Liver (tissue), 9 donors: ENCODE data around the gene ID1. TPM values are rescaled to one million over a fixed set of nuclear protein-coding genes. Genes with fewer than 3 reads are reported as not detected.

Experiments
- DNase-seq: peaks from one replicate; pipeline ENCODE4 v3.0.0-alpha.2; 2017; ENCODE audit warnings: low spot score
- H3K27ac ChIP-seq, 2 donors: one replicate each; pipeline ENCODE4 v1.7.0; 2013; ENCODE audit warnings: inconsistent platforms in 2 of 2, low read length in 2 of 2, control low read depth in 1 of 2, low read depth in 1 of 2, mild to moderate bottlenecking in 1 of 2
- H3K27me3 ChIP-seq, 4 donors: one replicate each; pipeline versions ENCODE4 v1.6.1 to v1.7.0; 2013; ENCODE audit warnings: low read length in 3 of 4, inconsistent platforms in 1 of 4, mild to moderate bottlenecking in 1 of 4, moderate library complexity in 1 of 4; ENCODE audit not compliant: control insufficient read depth in 4 of 4, insufficient read depth in 4 of 4
- H3K36me3 ChIP-seq, 4 donors: one replicate each; pipeline versions ENCODE4 v1.6.1 to v1.7.0; 2013; ENCODE audit warnings: low read length in 3 of 4, mild to moderate bottlenecking in 3 of 4, low read depth in 1 of 4, moderate library complexity in 1 of 4; ENCODE audit not compliant: control insufficient read depth in 4 of 4, insufficient read depth in 3 of 4
- H3K4me1 ChIP-seq, 4 donors: one replicate each; pipeline versions ENCODE4 v1.6.1 to v1.7.0; 2013; ENCODE audit warnings: low read length in 3 of 4, mild to moderate bottlenecking in 3 of 4, moderate library complexity in 1 of 4; ENCODE audit not compliant: control insufficient read depth in 4 of 4, insufficient read depth in 4 of 4
- H3K4me3 ChIP-seq, 3 donors: one replicate each; pipeline versions ENCODE4 v1.6.1 to v1.7.0; 2013; ENCODE audit warnings: low read length in 3 of 3, control low read depth in 1 of 3, low read depth in 1 of 3, mild to moderate bottlenecking in 1 of 3
- H3K9ac ChIP-seq, 2 donors: one replicate each; pipeline ENCODE4 v1.7.0; 2013; ENCODE audit warnings: low read length in 2 of 2, mild to moderate bottlenecking in 2 of 2, moderate library complexity in 2 of 2, control low read depth in 1 of 2, low read depth in 1 of 2
- H3K9me3 ChIP-seq, 4 donors: one replicate each; pipeline versions ENCODE4 v1.6.1 to v1.7.0; 2013; ENCODE audit warnings: low read length in 3 of 4; ENCODE audit not compliant: control insufficient read depth in 4 of 4
- EGR1 ChIP-seq, 2 donors: IDR thresholded peaks; 2 replicates each; pipeline ENCODE4 v1.6.1; 2016 to 2018; ENCODE audit warnings: antibody characterized with exemption in 2 of 2, low read depth in 2 of 2
- FOXA1 ChIP-seq: IDR thresholded peaks from 2 replicates; pipeline ENCODE4 v1.6.1; 2016; ENCODE audit warnings: antibody characterized with exemption
- FOXA2 ChIP-seq: IDR thresholded peaks from 2 replicates; pipeline ENCODE4 v1.6.1; 2016; ENCODE audit warnings: antibody characterized with exemption
- GABPA ChIP-seq, 2 donors: IDR thresholded peaks in 1 of 2; conservative IDR thresholded peaks in 1 of 2; 2 replicates each; pipeline ENCODE4 v1.6.1; 2016; ENCODE audit warnings: antibody characterized with exemption in 2 of 2, mild to moderate bottlenecking in 1 of 2, moderate library complexity in 1 of 2
- HNF4A ChIP-seq, 2 donors: conservative IDR thresholded peaks; 2 replicates each; pipeline ENCODE4 v1.6.1; 2016; ENCODE audit warnings: antibody characterized with exemption in 2 of 2, mild to moderate bottlenecking in 2 of 2
- HNF4G ChIP-seq: IDR thresholded peaks from 2 replicates; pipeline ENCODE4 v1.6.1; 2016; ENCODE audit warnings: antibody characterized with exemption
- JUND ChIP-seq, 2 donors: IDR thresholded peaks; 2 replicates each; pipeline ENCODE4 v1.6.1; 2016; ENCODE audit warnings: antibody characterized with exemption in 2 of 2
- NR2F2 ChIP-seq: IDR thresholded peaks from 2 replicates; pipeline ENCODE4 v1.6.1; 2016; ENCODE audit warnings: antibody characterized with exemption
- RAD21 ChIP-seq, 2 donors: IDR thresholded peaks; 2 replicates each; pipeline ENCODE4 v1.6.1; 2016; ENCODE audit warnings: antibody characterized with exemption in 2 of 2, mild to moderate bottlenecking in 2 of 2
- RXRA ChIP-seq, 2 donors: IDR thresholded peaks; 2 replicates each; pipeline ENCODE4 v1.6.1; 2017 to 2018; ENCODE audit warnings: antibody characterized with exemption in 2 of 2, mild to moderate bottlenecking in 1 of 2
- SP1 ChIP-seq: IDR thresholded peaks from 2 replicates; pipeline ENCODE4 v1.6.1; 2018; ENCODE audit warnings: antibody characterized with exemption, mild to moderate bottlenecking
- TAF1 ChIP-seq: conservative IDR thresholded peaks from 2 replicates; pipeline ENCODE4 v1.6.1; 2016; ENCODE audit warnings: antibody characterized with exemption, mild to moderate bottlenecking
- YY1 ChIP-seq: IDR thresholded peaks from 2 replicates; pipeline ENCODE4 v1.6.1; 2016; ENCODE audit warnings: antibody characterized with exemption, mild to moderate bottlenecking
- WGBS: extraction: QIAGEN DNeasy Blood & Tissue Kit; methylation state at CpG from one replicate; pipeline ENCODE4 v1.1.7; 2013; 5-methylcytosine and 5-hydroxymethylcytosine counted together
- polyA plus RNA-seq, 2 donors: library from polyadenylated mRNA; stranded (reverse) in 1 of 2; unstranded in 1 of 2; fragments of 200-250 nt in 1 of 2; fragments of >200 nt in 1 of 2; fragmentation: Nextera tagmentation in 1 of 2; extraction: Ambion mirVana in 1 of 2; gene quantifications; one replicate each; pipeline versions ENCODE4 v1.2.1 to v1.2.3, GENCODE V29; 2013 to 2015
- total RNA-seq, 2 donors: library from RNA; depleted of rRNA; stranded (reverse); fragments of >200 nt; gene quantifications; one replicate each; pipeline ENCODE4 v1.2.3, GENCODE V29; 2014
- TF ChIP-seq, protein P1 (sequence below): IDR thresholded peaks from 2 replicates; pipeline ENCODE4 v1.6.1; 2016; ENCODE audit warnings: antibody characterized with exemption
- TF ChIP-seq, protein P2 (sequence below): IDR thresholded peaks from 2 replicates; pipeline ENCODE4 v1.6.1; 2016; ENCODE audit warnings: antibody characterized with exemption
- TF ChIP-seq, protein P3 (sequence below): IDR thresholded peaks from 2 replicates; pipeline ENCODE4 v1.6.1; 2016; ENCODE audit warnings: antibody characterized with exemption, mild to moderate bottlenecking
- TF ChIP-seq, protein P4 (sequence below): fragments of 150-350 bp; IDR thresholded peaks from 2 replicates; pipeline ENCODE4 v1.5.1; 2017; ENCODE audit warnings: improper control_type of control experiment, low read depth, low read length; ENCODE audit not compliant: missing input control
- donor health status: healthy.
- donor health status: healthy.
- donor health status: healthy.
- donor health status: healthy.
- donor health status: healthy.

Gene ID1
- total and polyA plus RNA-seq, 4 donors, result 33.9 to 117 (median 71.2) TPM

DNA sequence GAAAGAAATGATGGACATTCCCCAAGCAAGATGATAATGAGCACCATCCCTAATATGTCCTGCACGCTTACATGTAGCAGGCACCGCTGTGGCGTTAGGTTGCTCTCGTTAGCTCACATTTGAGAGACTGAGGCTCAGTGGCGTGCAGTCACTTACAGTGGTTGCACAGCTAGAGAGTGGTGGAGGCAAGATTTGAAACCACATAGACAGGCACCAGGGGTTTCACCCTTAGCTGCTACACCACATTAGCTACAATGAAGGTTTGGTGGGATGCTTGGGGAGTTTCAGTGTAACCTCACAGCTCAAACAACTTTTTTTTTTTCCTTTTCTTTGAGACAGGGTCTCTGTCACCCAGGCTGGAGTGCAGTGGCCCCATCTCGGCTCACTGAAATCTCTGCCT lies 36.3 kb downstream of the ID1 start:
- Histone ChIP-seq H3K27me3 (peaks cover 0 to 2% (median 0%) of the 10 kb centered on the region in 4 donors), H3K4me1 (no peaks in the 10 kb centered on the region), H3K9ac (no peak overlapping the region), H3K4me3 (no peak overlapping the region), H3K27ac (no peak overlapping the region), H3K36me3 (no peaks in the 10 kb centered on the region), H3K9me3 (no peaks in the 10 kb centered on the region)
- no peak for DNase-seq
- TF ChIP-seq EGR1 (IDR thresholded peaks at IDR 0.05; ENCODE audit: low read depth in 2 of 2), result no peak
- TF ChIP-seq TAF1, result no peak
- no peak for TF ChIP-seq YY1
- no peak for TF ChIP-seq SP1
- TF ChIP-seq, protein P1, sequence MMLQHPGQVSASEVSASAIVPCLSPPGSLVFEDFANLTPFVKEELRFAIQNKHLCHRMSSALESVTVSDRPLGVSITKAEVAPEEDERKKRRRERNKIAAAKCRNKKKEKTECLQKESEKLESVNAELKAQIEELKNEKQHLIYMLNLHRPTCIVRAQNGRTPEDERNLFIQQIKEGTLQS, result no peak
- no peak for TF ChIP-seq FOXA1
- no peak for TF ChIP-seq GABPA (IDR thresholded peaks at IDR 0.05 in 1 of 2, conservative IDR thresholded peaks at IDR 0.05 in 1 of 2)
- no peak for TF ChIP-seq FOXA2
- WGBS, result 95% methylated on average over 6 of the region's 6 CpGs

DNA sequence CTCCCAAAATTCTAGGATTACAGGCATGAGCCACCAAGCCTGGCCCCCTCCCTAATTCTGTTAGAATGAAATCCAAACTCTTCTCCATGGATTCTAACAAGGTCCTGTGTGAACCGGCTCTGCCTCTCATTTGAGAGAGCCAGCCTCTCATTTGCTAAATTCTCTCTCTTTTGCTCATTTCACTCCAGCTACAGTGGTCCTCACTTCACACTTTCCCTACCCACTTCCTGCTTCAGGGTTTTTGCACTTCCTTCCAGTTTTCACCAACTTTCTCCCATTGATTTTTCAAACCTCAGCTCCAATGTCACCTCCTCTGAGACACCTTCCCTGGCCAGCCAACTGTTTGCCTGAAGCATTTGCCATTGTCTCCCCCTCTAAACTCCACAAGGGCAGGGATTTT lies 37.7 kb downstream of the ID1 start:
- TF ChIP-seq YY1, result no peak
- TF ChIP-seq JUND (IDR thresholded peaks at IDR 0.05), result no peak
- no peak for TF ChIP-seq FOXA1
- no peak for TF ChIP-seq TAF1
- TF ChIP-seq HNF4G, result no peak
- Histone ChIP-seq H3K9ac (no peak overlapping the region), H3K27ac (no peak overlapping the region), H3K9me3 (no peaks in the 10 kb centered on the region), H3K27me3 (no peaks in the 10 kb centered on the region), H3K4me3 (no peak overlapping the region), H3K4me1 (no peaks in the 10 kb centered on the region), H3K36me3 (no peaks in the 10 kb centered on the region)
- no peak for DNase-seq
- WGBS, result 78% methylated on average over 1 of the region's 1 CpG

DNA sequence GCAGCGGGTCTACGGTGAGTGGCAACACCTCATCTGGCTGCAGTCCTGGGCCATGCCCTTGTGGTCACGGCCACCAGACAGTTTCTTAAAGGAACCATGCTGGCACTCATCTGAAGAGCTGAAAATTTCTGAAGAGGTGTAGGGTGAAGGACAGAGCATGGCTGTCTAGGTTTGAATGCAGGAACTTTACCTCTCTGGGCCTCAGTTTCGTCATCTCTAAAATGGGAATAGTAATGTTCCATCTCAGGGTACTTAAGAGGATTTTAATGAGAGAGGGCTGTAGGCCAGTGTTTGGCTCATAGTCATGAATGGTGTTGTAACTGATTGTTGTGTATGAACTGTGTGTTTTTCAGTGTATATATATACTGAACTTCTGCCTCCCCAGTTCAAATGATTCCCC lies 38.4 kb downstream of the ID1 start:
- no peak for DNase-seq
- no peaks in the 10 kb centered on the region for H3K27me3 ChIP-seq
- H3K9me3 ChIP-seq, result no peaks in the 10 kb centered on the region
- TF ChIP-seq, protein P2, sequence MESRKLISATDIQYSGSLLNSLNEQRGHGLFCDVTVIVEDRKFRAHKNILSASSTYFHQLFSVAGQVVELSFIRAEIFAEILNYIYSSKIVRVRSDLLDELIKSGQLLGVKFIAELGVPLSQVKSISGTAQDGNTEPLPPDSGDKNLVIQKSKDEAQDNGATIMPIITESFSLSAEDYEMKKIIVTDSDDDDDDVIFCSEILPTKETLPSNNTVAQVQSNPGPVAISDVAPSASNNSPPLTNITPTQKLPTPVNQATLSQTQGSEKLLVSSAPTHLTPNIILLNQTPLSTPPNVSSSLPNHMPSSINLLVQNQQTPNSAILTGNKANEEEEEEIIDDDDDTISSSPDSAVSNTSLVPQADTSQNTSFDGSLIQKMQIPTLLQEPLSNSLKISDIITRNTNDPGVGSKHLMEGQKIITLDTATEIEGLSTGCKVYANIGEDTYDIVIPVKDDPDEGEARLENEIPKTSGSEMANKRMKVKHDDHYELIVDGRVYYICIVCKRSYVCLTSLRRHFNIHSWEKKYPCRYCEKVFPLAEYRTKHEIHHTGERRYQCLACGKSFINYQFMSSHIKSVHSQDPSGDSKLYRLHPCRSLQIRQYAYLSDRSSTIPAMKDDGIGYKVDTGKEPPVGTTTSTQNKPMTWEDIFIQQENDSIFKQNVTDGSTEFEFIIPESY, result no peak
- TF ChIP-seq, protein P1, result no peak
- TF ChIP-seq, protein P3, sequence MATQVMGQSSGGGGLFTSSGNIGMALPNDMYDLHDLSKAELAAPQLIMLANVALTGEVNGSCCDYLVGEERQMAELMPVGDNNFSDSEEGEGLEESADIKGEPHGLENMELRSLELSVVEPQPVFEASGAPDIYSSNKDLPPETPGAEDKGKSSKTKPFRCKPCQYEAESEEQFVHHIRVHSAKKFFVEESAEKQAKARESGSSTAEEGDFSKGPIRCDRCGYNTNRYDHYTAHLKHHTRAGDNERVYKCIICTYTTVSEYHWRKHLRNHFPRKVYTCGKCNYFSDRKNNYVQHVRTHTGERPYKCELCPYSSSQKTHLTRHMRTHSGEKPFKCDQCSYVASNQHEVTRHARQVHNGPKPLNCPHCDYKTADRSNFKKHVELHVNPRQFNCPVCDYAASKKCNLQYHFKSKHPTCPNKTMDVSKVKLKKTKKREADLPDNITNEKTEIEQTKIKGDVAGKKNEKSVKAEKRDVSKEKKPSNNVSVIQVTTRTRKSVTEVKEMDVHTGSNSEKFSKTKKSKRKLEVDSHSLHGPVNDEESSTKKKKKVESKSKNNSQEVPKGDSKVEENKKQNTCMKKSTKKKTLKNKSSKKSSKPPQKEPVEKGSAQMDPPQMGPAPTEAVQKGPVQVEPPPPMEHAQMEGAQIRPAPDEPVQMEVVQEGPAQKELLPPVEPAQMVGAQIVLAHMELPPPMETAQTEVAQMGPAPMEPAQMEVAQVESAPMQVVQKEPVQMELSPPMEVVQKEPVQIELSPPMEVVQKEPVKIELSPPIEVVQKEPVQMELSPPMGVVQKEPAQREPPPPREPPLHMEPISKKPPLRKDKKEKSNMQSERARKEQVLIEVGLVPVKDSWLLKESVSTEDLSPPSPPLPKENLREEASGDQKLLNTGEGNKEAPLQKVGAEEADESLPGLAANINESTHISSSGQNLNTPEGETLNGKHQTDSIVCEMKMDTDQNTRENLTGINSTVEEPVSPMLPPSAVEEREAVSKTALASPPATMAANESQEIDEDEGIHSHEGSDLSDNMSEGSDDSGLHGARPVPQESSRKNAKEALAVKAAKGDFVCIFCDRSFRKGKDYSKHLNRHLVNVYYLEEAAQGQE, result no peak
- no peak for TF ChIP-seq YY1
- TF ChIP-seq SP1, result no peak
- TF ChIP-seq NR2F2, result no peak
- no peak for TF ChIP-seq RAD21 (IDR thresholded peaks at IDR 0.05)
- TF ChIP-seq RXRA (IDR thresholded peaks at IDR 0.05), result no peak
- no peak for TF ChIP-seq FOXA1
- TF ChIP-seq, protein P4, sequence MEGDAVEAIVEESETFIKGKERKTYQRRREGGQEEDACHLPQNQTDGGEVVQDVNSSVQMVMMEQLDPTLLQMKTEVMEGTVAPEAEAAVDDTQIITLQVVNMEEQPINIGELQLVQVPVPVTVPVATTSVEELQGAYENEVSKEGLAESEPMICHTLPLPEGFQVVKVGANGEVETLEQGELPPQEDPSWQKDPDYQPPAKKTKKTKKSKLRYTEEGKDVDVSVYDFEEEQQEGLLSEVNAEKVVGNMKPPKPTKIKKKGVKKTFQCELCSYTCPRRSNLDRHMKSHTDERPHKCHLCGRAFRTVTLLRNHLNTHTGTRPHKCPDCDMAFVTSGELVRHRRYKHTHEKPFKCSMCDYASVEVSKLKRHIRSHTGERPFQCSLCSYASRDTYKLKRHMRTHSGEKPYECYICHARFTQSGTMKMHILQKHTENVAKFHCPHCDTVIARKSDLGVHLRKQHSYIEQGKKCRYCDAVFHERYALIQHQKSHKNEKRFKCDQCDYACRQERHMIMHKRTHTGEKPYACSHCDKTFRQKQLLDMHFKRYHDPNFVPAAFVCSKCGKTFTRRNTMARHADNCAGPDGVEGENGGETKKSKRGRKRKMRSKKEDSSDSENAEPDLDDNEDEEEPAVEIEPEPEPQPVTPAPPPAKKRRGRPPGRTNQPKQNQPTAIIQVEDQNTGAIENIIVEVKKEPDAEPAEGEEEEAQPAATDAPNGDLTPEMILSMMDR, result no peak
- no peak for TF ChIP-seq HNF4A (conservative IDR thresholded peaks at IDR 0.05)
- no peak overlapping the region for H3K9ac ChIP-seq
- H3K4me1 ChIP-seq, result no peaks in the 10 kb centered on the region
- H3K36me3 ChIP-seq, result no peaks in the 10 kb centered on the region
- 91% methylated on average over 4 of the region's 4 CpGs for WGBS
- H3K27ac ChIP-seq, result no peak overlapping the region
- H3K4me3 ChIP-seq, result no peak overlapping the region
